ENCODE measurements around the gene VWF.

DNA sequence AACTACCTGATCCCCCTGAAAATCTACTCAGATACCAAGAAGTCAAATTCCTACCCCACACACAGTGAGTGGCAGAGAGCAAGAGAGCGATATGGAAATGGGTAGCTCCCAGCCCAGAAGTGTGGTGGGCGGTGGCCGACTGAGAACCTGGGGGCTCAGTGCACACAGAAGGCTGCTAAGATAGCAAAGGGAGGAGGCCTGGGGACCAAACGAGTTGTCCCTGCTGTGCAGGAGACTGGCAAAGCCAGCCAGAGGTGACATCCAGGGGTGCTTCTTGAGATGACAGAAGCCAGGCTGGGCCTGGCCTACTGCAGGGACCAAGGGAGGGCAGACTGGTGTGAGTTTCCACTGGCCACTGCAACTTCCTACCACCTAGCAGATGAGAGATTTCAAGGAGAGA lies 52.9 kb downstream of the VWF start:
- no peak for TF ChIP-seq ARNT (IDR thresholded peaks at IDR 0.05)
- TF ChIP-seq, protein P1, sequence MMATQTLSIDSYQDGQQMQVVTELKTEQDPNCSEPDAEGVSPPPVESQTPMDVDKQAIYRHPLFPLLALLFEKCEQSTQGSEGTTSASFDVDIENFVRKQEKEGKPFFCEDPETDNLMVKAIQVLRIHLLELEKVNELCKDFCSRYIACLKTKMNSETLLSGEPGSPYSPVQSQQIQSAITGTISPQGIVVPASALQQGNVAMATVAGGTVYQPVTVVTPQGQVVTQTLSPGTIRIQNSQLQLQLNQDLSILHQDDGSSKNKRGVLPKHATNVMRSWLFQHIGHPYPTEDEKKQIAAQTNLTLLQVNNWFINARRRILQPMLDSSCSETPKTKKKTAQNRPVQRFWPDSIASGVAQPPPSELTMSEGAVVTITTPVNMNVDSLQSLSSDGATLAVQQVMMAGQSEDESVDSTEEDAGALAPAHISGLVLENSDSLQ (IDR thresholded peaks at IDR 0.05), result no peak
- no peak for TF ChIP-seq CTBP1 (IDR thresholded peaks at IDR 0.05; ENCODE audit: borderline replicate concordance)
- TF ChIP-seq FOXA1 (IDR thresholded peaks at IDR 0.05), result no peak
- TF ChIP-seq BHLHE40 (IDR thresholded peaks at IDR 0.05; ENCODE audit: borderline replicate concordance), result no peak

All from HEK293T (cell line).